22Rv1 (cell line): ENCODE results near the gene ENPP1.

Experiments
- H3K27ac ChIP-seq: fragments of 450-650 bp; 2 replicates; pipeline ENCODE4 v1.5.1; 2017
- CTCF ChIP-seq: fragments of 450-650 bp; IDR thresholded peaks from 2 replicates; pipeline ENCODE4 v1.5.1; 2017; ENCODE audit warnings: mild to moderate bottlenecking
- ZFX ChIP-seq: fragments of 450-650 bp; IDR thresholded peaks from 2 replicates; pipeline ENCODE4 v1.6.1; 2017; ENCODE audit warnings: antibody characterized with exemption, borderline replicate concordance

Gene ENPP1

GRCh38 chr6:131828951-131829350 is 21.1 kb downstream of the ENPP1 start:
- no peak for TF ChIP-seq ZFX
- TF ChIP-seq CTCF = no peak
- H3K27ac ChIP-seq = no peak overlapping the region

GRCh38 chr6:131831392-131831791 is 23.6 kb downstream of the ENPP1 start:
- H3K27ac ChIP-seq = no peak overlapping the region
- TF ChIP-seq CTCF (no peak), ZFX (no peak)

GRCh38 chr6:131831886-131832285 is 24.1 kb downstream of the ENPP1 start:
- no peak overlapping the region for H3K27ac ChIP-seq
- no peak for TF ChIP-seq ZFX
- no peak for TF ChIP-seq CTCF

- TF ChIP-seq ZFX (no peak), CTCF (no peak)
- H3K27ac ChIP-seq = no peak overlapping the region
Observed at GRCh38 chr6:131832363-131832762, 24.5 kb downstream of the ENPP1 start.

GRCh38 chr6:131838051-131838450 is 30.2 kb downstream of the ENPP1 start:
- TF ChIP-seq ZFX (no peak), CTCF (no peak)
- no peak overlapping the region for H3K27ac ChIP-seq

GRCh38 chr6:131839388-131839787 is 31.6 kb downstream of the ENPP1 start:
- TF ChIP-seq ZFX (no peak), CTCF (no peak)
- H3K27ac ChIP-seq = no peak overlapping the region

GRCh38 chr6:131840441-131840840 is 32.6 kb downstream of the ENPP1 start:
- no peak for TF ChIP-seq ZFX
- TF ChIP-seq CTCF = no peak
- H3K27ac ChIP-seq = no peak overlapping the region
